COLO668 (cell line): ENCODE measurements around the gene SLC30A2.

Experiments used
- DNase-seq: peaks from one replicate; lab custom pipeline; 2025; ENCODE audit not compliant: unreplicated experiment; lab: John Stamatoyannopoulos, UW

Gene SLC30A2

DNA sequence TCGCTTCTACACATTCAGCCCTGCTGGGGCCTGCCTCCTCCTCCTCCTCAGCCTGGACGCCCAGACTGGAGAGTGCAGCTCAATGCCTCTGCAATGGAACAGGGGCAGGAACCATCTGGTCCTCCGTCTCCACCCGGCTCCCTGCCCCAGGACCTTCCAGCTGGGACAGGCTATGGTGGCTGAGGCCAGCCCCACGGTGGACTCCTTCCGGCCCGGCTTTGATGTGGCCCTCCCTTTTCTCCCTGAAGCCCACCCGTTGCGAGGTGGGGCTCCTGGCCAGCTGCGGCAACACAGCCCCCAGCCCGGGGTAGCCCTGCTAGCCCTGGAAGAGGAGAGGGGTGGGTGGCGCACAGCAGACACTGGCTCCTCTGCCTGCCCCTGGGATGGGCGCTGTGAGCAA is 22.9 kb downstream of the SLC30A2 start:
- no peak for DNase-seq

GRCh38 chr1:26022404-26022779 is 23.5 kb downstream of the SLC30A2 start:
- DNase-seq: no peak

- DNase-seq: no peak
Observed at GRCh38 chr1:26021647-26022403, 24.1 kb downstream of the SLC30A2 start, which contains the start of gene EXTL1. EXTL1 (plus strand) TSS chr1:26021775; CDS start chr1:26022647, 872 bp downstream.

- no peak for DNase-seq
Observed at GRCh38 chr1:26020941-26021646, 24.8 kb downstream of the SLC30A2 start.

DNA sequence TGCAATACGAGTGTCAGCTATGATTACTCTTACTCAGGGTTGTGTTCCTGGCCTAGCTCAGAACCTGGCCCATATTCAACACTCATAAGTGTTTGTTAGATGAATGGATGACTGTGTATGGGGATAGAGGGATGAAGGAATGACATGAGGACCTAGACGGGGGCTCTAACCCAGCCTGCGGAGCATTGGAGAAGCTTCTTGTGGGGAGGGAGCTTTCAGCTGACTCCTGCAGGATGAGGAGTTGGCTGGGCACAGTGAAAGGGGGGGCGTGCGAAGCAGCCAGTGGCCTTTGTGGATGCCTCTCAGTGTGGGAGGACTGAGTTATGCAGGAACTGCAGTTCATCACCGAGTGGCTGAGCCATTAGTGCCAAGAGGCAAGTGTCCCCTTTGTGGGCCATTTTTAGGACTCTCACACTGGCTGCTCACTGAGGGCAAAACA is 25.6 kb downstream of the SLC30A2 start:
- DNase-seq: no peak

GRCh38 chr1:26019641-26020315 is 26.1 kb downstream of the SLC30A2 start:
- DNase-seq: no peak

DNA sequence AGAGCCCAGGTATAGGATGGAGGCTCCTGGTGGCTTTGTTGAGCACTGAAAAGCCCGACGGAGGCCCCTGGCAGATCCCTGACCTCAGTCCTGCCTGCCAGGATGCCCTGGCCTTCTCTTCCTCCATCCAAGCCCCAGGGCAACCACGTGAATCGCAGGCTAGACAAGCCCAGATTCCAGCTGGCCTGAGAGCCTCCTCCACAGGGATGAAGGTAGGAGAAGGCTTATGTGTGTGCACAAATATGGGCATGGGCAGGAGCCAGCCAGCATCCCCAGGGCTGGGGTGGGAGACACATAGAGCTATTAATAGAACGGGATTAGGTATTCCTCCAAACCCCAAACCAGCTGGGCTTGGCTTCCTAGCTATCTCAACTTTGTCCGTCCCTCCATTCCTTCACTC is 28.3 kb downstream of the SLC30A2 start:
- DNase-seq: no peak

DNA sequence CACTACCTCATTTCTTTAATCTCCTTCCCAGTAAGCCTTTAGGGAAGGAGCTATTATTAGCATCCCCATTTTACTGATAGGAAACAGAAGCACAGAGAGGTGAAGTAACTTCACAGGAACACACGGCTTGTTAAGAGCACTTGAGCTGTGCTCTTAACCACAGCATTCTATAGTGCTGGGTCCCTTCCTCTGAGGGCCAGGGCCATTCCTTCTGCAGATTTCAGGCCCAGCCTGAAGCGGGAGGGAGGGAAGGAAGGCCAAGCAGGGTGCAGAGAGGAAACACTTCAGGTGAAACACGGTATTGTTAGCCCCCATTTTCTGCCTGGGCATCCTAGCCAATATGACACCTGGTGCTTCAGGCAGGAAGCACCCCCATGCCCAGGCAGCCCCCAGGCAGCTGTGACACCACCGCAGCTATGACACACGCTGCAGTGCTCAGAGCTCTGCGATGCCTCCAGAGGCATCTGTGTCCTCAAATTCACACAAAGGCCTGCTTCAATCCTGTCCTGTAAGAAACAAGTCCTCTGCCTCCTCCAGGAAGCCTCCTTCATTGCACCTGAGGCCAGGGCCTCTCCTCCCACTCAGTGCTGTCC is 28.9 kb downstream of the SLC30A2 start:
- no peak for DNase-seq

DNA sequence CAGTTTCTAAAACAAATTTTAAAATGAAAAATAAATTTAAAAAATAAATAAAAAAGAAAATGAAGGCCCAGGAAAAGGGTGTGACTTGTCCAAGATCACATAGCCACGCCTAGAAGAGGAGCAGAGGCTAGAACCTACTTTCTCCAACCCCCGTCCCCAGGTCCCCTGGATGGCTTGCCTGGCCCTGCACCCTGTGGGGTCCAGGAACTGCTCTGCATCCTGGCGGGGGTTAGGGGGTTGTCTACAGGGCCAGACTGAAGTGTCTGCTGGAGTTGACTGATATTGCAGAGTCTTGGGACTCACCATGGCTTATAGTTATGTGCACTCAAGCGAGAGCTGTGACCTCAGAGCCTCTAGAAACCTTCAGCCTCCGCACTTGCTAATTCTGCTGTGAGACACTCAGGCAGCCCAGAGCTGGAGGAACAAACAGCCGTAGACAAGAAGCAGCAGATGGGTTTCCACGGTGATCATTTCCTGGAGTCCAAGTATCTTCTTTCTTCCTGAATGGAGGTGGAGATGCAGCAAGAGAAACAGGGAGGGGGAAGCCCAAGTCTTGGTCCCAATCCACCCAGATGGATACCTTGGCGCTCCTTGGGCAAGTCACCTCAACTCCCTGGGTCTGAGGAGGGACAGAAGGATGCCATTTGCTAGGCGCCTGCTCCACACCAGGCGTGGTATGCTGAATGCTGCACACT is 29.5 kb downstream of the SLC30A2 start:
- DNase-seq: no peak

GRCh38 chr1:26015358-26015757 is 30.6 kb downstream of the SLC30A2 start:
- no peak for DNase-seq

DNA sequence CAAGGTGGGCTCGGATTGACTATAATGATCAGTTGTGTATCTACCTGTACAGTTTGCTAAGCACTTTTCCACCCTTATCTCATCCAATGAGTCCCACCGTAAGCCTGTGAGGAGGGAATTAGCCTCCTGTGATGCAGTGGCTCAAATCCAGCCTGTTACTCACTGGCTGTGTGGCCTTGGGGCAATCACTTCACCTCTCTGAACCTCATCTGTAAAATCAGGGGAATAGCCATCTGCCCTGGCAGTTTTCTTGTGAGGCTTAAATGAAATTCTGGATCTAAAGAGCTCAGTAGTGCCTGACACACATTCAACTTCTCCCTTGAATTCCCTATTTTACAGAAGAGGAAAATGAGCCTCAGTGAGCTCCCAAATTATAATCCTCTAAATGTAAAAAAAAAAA is 31.7 kb downstream of the SLC30A2 start:
- no peak for DNase-seq

- DNase-seq: no peak
Observed at GRCh38 chr1:26012864-26013263, 33.1 kb downstream of the SLC30A2 start.

GRCh38 chr1:26010825-26011224 is 35.1 kb downstream of the SLC30A2 start:
- no peak for DNase-seq

DNA sequence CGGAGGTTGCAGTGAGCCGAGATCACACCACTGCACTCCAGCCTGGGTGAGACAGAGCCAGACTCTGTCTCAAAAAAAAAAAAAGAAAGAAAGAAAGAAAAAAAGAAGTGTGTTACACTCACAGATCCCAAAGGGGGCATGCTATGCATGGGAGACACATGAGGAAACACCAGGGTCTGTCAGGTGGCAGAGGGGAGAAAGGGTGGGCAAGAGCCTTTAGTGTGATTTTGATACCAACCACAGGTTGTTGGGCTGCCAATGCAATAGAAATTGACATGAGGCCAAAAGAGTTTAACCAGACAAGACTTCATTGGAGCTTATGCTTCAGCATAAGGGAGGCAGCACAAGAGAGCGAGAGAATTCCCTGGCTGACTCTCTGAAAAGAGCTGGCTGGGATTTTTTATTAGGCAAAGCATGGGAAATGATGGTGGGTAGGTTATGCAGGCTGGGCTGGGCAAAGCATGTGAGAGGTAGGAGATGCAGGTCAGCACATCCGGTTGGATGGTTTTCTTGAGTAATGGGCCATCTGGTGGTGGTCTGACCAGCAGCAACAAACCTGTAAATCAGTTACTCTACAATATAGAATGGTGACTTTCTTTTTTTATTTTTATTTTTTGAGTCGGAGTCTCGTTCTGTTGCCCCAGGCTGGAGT is 36.0 kb downstream of the SLC30A2 start:
- DNase-seq: peak; percentile 33

- no peak for DNase-seq
Observed at GRCh38 chr1:26006710-26007109, 39.2 kb downstream of the SLC30A2 start.

GRCh38 chr1:26005434-26006105 is 40.3 kb downstream of the SLC30A2 start:
- DNase-seq: no peak

DNA sequence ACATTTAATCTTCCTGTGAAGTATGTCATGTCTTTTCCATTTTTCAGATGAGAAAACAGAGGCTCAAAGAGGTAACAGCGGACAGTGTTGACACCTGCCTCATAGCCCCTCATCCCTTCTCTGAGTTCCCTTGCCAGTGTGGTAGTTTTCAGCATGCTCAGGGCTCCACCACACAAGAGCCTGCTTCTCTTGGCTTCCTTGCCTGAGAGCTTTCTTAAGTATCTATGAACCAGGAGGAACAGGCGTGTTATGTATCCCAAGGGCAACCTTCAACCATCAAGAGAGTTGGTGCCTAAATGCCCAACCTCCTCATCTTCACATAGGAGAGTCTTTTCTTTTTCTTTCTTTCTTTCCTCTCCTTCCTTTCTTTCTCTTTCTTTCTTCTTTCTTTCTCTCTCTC is 42.2 kb downstream of the SLC30A2 start:
- no peak for DNase-seq

- no peak for DNase-seq
Observed at GRCh38 chr1:26003262-26003661, 42.7 kb downstream of the SLC30A2 start.

GRCh38 chr1:25999041-25999800 is 46.7 kb downstream of the SLC30A2 start:
- DNase-seq: no peak
